Bronchial epithelial cell (primary cell): Measurements from ENCODE around the gene NMNAT2. TPM values are rescaled to one million over a fixed set of nuclear protein-coding genes. Genes with fewer than 3 reads are reported as not detected.

ENCODE experiments used
- DNase-seq: peaks from one replicate; pipeline ENCODE4 v3.0.0-alpha.2; 2010; ENCODE audit warnings: low read depth
- FAIRE-seq: peaks from 2 replicates; lab custom pipeline; 2011; peaks lifted over from hg19 to GRCh38; lab: Jason Lieb, UNC
- H3K27me3 ChIP-seq: 2 replicates; pipeline ENCODE4 v1.5.1; 2011; ENCODE audit warnings: low read length; ENCODE audit not compliant: control insufficient read depth, insufficient read depth
- H3K36me3 ChIP-seq: 2 replicates; pipeline ENCODE4 v1.5.1; 2011; ENCODE audit warnings: low read length; ENCODE audit not compliant: control insufficient read depth, insufficient read depth
- H3K4me3 ChIP-seq: 2 replicates; pipeline ENCODE4 v1.5.1; 2011; ENCODE audit warnings: mild to moderate bottlenecking, low read depth, low read length, control low read depth
- total RNA-seq: library from RNA; depleted of rRNA; stranded (reverse); fragments of >200 nt; gene quantifications from 2 replicates; pipeline ENCODE4 v1.2.1, GENCODE V29; 2014
- TF ChIP-seq, protein P1 (sequence below): IDR thresholded peaks from 2 replicates; pipeline ENCODE4 v1.5.1; 2011; ENCODE audit warnings: mild to moderate bottlenecking, moderate library complexity, low read length, control low read depth, inconsistent platforms; ENCODE audit not compliant: insufficient read depth, severe bottlenecking

NMNAT2 gene
- total RNA-seq, 1 donor from 2014 or later: 0.26 TPM

DNA sequence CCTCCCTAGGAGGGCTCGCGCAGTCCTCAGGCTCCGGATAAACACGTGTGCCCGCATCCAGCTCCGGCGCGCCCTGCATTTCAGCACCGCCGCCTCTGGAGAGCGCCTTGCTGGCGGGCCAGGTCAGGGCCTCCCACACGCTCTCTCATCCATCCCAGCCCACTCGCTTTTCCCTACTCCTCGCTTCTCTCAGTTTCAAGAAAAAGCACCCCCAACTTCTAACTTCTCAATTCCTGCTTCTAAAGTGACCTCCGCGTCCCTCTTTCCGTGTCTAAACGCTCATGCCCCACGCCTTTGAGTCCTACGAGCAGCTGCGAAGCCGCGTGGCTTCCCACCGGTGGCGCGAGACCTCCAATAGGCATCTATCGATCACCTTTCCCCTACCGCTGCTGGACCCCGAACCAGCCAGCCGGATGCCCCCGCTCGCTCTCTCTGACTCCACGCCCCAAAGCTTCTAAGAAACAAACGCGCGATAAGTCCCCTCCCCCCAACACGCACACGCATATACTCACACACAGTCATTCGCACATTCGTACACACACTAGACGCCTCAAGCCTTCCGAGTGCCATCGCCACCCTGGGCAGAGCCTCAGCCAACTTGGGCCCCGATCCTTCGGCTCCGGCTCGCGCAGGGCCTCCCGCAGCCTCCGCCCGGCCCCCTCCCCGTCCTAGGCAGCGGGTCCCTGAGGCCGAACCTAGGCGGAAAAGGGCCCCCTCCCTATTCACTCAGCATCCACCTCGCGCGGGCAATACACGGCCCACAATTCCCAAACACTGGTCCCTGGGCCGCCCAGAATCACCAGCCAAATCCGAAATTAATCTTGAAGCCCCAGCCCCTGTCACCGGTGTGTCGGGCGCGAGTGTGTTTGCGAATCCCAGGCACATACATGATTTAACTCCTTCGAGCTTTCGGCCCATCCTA, 1.1 kb downstream of the NMNAT2 start:
- DNase-seq (peak; percentile 34), FAIRE-seq (peak; percentile 32)
- Histone ChIP-seq H3K36me3 (no peaks in the 10 kb centered on the region), H3K27me3 (peaks cover 17% of the 10 kb centered on the region), H3K4me3 (no peak overlapping the region)
- TF ChIP-seq, protein P1, sequence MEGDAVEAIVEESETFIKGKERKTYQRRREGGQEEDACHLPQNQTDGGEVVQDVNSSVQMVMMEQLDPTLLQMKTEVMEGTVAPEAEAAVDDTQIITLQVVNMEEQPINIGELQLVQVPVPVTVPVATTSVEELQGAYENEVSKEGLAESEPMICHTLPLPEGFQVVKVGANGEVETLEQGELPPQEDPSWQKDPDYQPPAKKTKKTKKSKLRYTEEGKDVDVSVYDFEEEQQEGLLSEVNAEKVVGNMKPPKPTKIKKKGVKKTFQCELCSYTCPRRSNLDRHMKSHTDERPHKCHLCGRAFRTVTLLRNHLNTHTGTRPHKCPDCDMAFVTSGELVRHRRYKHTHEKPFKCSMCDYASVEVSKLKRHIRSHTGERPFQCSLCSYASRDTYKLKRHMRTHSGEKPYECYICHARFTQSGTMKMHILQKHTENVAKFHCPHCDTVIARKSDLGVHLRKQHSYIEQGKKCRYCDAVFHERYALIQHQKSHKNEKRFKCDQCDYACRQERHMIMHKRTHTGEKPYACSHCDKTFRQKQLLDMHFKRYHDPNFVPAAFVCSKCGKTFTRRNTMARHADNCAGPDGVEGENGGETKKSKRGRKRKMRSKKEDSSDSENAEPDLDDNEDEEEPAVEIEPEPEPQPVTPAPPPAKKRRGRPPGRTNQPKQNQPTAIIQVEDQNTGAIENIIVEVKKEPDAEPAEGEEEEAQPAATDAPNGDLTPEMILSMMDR: no peak

DNA sequence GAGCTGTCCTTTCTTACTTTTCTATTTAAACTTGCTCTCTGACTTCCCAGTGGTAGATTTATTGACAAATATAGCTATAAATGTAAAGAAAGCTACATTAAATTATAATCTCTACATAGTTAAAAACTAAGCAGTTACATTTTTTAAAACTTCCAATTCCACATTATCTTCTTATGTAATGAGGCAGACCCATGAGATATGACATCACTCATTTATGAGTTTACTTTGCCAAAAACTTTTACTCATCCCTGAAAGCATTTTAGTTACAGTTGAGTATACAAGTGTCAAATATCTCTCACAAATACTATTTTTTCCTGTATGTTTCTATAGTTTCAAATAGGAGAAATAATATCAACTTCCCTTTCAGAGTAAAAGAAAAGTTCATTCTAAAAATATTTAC, 3.8 kb downstream of the NMNAT2 start:
- TF ChIP-seq, protein P1: no peak
- H3K36me3 ChIP-seq: no peaks in the 10 kb centered on the region
- FAIRE-seq (no peak), DNase-seq (no peak)
- peaks cover 17% of the 10 kb centered on the region for H3K27me3 ChIP-seq
- no peak overlapping the region for H3K4me3 ChIP-seq

DNA sequence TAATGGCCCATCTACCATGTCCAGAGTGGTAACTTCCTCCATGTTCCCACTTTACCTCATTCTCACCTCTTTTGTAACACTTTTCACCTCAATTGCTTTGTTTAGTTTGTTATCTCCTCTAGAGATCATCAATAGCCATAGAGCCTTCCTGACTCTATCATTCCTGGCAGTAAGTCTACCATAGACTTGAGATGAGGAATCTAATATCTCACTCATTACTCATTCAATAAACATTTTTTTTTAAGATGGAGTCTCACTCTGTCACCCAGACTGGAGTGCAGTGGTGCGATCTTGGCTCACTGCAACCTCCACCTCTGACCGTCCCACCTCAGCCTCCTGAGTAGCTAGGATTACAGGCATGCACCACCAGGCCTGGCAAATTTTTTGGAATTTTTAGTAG, 7.1 kb downstream of the NMNAT2 start:
- DNase-seq (peak; percentile 24), FAIRE-seq (no peak)
- no peak overlapping the region for H3K4me3 ChIP-seq
- TF ChIP-seq, protein P1: no peak
- no peaks in the 10 kb centered on the region for H3K36me3 ChIP-seq
- H3K27me3 ChIP-seq: peaks cover under 1% of the 10 kb centered on the region

DNA sequence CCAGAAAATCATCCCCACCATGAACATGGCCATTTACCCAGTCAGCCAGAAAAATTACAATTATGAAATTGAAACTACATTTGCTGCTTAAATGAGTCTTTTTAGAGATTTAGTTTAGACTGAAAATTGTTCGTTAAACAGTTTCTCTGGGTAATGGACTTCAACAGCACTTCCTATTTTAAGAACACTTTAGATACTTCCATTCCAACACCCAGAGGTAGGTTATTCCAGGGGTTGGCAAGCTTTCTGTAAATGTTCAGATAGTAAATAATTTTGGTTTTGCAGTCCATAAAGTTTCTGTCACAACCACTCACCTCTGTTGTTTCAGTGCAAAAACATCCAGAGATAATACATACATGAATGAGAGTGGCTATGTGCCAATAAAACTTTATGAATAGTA, 10.2 kb downstream of the NMNAT2 start:
- FAIRE-seq (no peak), DNase-seq (no peak)
- Histone ChIP-seq H3K36me3 (no peaks in the 10 kb centered on the region), H3K27me3 (no peaks in the 10 kb centered on the region), H3K4me3 (no peak overlapping the region)
- TF ChIP-seq, protein P1: no peak

DNA sequence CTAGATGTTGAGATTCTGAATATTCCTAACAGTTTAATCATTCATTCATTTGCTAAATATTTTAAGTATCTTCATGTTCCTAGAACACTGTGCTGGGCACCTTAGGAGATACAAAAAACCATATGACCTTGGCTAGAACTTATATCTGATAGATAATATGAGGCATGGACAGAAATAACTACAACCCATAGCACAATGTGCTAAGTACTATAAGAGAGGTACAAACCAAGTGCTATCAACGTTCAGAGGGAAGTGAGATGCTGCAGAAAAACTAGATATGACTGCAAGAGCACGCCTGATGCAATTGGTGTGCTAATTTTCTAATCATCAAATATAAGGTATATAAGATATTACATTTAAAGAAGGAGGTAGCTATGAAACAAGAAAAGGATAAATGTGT, 10.7 kb downstream of the NMNAT2 start:
- FAIRE-seq (no peak), DNase-seq (no peak)
- H3K36me3 ChIP-seq: no peaks in the 10 kb centered on the region
- no peak overlapping the region for H3K4me3 ChIP-seq
- H3K27me3 ChIP-seq: no peaks in the 10 kb centered on the region
- TF ChIP-seq, protein P1: no peak
